GM18861 (cell line): ENCODE data around the gene MTOR.
"Not testable (repeated sequence)": the region's sequence is repeated elsewhere in the genome, so short reads cannot be mapped to it uniquely, and the experiment has no call there.

Experiments used
- ATAC-seq: cut with Tn5 transposase; IDR thresholded peaks from one replicate; pipeline ENCODE4 v1.9.1; 2021; ENCODE audit not compliant: unreplicated experiment

The MTOR gene

DNA sequence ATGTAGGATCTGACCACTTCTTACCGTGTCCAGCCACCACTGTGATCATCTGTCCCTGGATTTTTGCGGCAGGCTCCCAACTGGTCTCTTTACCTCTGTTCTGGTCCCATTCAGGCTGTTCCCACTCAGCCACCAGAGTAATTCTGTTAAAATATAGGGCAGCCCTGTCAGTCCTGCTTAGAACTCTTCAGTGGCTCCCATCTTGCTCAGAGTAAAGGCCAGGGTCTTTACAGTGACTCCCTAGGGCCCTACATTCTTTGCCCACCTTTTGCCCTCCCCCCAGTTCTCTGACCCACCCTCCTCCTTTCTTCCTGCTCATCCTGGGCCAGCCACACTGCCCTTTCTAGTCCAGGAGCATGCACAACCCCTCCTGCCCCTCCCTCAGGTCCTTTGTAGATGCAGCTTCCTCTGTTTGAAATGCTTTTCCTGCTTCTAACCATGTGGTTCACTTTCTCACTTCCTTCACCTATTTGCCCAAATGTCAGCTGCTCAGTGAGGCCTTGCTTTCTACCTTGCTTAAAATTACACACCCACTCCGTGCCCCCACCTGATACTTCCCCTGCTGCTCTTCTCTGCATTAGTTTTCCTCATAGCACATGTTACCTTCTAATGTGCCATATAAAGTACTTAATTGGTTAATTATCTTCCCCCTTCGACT lies 18.5 kb upstream of the MTOR start:
- ATAC-seq: no peak

DNA sequence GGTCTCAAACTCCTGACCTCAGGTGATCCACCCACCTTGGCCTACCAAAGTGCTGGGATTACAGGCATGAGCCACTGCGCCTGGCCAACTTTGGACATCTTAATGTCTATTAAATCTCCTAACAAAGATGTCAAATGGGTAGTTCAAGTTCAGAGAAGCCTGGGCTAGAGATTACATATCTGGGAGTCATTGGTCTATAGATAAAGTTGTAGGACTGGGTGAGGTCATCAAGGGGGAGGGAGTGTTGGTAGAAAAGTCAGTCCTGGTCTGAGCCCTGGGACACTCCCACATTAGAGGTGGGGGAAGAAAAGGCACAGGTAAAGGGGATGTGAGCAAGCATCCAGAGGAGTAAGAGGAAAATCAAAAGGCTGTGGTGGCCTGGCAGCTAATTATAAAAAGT lies 17.3 kb upstream of the MTOR start:
- ATAC-seq: no peak

DNA sequence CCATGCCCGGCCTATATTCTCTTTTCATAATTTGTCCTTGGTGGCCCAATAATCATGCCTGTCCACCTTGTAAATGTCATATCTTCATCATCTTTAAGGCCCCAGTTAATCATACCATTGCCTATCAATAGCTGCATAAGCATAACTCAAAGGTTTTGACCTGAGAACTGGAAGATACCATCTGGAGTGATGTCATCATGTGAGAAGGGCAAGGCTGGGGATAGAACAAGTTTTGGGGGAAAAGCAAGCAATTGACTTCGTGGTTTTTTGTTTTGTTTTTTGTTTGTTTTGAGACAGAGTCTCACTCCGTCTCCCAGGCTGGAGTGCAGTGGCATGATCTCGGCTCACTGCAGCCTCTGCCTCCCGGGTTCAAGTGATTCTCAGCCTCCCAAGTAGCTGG lies 16.8 kb upstream of the MTOR start:
- no peak for ATAC-seq

DNA sequence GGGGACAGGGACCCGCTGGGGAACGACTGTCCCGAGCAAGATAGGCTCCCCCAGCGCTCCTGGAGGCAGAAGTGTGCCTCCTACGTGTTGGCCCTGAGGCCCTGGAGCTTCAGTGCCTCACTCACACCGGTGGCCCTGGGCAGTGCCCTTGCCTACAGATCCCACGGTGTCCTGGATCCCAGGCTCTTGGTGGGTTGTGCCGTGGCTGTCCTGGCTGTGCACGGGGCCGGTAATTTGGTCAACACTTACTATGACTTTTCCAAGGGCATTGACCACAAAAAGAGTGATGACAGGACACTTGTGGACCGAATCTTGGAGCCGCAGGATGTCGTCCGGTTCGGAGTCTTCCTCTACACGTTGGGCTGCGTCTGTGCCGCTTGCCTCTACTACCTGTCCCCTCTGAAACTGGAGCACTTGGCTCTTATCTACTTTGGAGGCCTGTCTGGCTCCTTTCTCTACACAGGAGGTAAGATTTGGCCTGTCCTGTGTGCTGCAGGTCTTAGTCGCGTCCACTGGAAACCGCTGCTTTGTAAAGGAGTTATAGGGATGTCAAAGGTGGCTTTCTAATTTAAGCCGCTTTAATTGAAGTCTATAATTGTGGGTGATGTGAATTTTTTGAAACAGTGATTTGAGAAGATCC lies 11.4 kb upstream of the MTOR start:
- peak; percentile 38 for ATAC-seq

DNA sequence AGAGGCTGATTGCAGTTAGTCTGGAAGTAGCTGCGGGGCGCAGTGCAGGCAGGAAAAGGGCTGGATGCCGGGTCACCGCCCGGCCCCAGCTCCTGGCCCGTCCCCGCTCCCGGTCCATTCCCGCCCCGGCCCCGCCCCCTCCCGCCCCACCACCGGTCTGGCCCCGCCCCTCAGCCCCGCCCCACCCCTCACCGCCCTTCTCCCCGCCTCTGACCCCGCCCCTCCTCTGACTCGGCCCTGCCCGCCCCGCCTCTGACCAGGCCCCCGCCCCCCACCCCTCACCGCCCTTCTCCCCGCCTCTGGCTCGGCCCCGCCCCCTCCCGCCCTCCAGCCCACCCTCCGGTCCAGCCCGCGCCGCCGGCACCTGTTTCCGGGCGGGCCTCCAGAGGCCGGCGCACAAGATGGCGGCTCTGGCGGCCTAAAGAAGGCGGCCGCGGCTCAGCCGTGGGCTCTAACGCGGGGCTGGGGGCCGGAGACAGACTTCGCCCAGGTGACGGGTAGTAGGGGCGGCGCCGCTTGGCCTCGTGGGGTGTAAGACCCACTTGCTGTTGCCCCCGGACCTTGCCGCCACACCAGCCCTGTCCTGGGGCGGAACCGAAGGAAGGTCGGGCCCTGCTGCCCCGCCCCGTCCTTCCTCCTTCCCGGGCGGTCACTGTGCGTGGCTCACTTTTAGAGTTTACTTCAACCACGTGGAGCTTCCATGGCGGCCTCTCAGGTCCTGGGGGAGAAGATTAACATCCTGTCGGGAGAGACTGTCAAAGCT lies 10.7 kb upstream of the MTOR start, which contains the start of gene UBIAD1:
Gene UBIAD1, plus strand, starts transcription at position 367 of the 763 bp plus-strand sequence. Its CDS starts 334 bp downstream, at position 701.
- peak; percentile 63 for ATAC-seq

DNA sequence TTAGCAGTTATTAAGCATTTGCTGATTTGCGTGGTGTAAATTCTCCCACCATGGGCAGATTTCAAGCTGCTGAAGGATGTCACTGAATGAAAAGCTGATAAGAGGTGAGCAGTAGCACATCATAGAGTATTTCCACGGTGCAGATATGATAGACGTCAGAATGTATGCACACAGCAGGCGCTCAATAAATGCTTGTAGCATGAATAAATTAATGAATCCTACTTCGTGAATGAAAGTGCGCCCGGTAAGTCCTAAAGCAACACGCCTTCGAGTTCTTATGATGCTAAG lies 10.1 kb upstream of the MTOR start:
- ATAC-seq: no peak

DNA sequence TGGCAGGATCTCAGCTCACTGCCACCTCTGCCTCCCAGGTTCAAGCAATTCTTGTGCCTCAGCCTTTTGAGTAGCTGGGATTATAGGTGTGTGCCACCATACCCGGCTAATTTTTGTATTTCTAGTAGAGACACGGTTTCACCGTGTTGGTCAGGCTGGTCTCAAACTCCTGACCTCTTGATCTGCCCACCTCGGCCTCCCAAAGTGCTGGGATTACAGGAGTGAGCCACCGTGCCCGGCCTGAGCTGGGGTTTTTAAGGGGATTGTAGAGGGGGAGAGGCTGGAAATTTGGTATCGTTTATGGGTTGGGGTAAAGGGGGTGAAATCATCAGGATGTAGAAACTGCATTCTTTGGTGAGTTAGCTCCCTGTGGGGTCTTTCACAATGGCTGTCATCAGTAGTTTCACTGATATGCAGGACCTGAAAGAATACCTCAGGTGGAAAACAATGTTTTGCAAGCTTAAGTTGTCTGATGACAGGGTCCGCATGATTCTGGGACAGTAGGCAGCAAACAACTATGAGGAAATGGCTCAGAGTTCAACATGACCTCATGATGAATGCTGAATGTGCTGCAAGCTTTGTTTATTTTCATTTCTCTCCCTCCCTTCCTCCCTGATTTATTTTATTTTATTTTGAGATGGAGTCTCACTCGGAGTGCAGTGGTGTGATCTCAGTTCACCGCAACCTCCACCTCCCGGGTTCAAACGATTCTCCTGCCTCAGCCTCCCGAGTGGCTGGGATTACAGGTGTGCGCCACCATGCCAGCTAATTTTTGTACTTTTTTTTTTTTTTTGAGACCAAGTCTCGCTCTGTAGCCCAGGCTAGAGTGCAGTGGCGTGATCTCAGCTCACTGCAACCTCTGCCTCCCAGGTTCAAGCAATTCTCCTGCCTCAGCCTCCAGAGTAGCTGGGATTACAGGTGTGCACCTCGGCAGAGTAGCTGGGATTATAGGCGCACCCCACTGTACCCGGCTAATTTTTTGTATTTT lies 5.3 kb upstream of the MTOR start:
- not testable (repeated sequence) for ATAC-seq

DNA sequence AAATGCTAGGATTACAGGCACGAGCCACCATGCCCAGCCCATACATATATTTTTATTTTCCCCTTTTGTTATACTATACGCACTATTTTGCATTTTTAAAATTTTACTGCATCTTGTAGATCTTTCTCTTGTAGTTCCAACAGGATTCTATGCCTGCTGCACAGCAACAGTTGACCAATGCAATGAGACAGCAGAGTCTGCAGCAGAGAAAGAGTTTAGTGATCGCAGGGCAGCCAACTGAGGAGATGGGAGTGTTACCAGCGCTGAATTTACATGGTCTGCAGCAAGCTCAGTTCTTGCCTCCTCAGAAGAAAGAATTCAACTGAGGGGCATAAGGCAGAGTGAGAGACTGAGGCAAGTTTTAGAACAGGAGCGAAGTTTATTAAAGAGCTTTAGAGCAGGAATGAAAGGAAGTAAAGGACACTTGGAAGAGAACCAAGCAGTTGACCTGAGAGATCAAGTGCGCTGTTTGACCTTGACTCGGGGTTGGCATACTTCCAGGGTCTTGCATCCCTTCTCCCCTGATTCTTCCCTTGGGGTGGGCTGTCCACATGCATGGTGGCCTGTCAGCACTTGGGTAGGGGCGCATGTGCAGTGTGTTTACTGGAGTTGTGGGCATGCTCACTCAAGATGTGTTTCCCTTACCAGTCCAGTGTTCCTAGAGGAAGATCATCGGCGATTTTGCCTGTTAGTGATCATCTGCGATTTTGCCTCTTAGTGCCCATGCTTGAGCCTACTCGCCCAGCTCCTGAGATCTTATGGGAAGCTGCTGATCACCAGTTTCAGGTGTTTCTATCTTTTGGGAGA lies 4.1 kb upstream of the MTOR start:
- ATAC-seq: no peak

DNA sequence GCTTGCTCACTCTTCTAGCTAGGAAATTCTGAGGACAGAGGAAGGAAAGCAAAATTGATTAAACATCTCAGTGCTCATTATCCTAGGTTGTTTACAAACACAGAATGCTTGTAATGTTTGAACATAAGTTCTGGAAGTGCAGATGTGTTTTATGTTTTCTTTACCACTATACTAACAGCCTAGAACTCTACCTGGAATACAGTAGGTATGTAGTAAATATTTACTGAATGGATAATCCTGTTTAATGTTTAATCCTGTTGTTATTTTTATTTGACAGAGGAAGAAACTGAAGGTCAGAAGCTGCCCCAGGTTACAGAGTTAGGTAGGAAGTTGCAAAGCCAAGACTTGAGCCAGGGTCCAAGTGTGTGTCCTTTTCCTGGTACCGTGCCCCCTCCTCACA lies 6.1 kb downstream of the MTOR start:
- no peak for ATAC-seq

DNA sequence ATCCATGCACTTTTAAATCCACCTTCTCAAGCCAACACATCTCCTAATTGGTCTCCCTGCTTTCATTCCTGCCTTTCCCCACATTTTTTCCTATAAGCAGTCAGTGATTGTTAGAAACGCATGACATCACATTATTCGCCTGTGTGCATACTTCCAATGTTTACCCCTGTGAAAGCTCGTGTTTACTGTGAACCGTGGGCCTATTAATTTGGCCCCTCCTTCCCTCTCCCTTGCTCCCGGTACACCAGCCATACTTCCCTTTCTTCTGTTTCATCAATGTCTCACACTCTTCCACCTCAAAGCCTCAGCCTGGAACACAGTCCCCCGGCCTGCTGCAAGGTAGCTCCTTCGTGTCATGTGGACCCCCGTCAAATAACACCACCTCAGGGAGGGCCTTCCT lies 9.1 kb downstream of the MTOR start:
- ATAC-seq: no peak

DNA sequence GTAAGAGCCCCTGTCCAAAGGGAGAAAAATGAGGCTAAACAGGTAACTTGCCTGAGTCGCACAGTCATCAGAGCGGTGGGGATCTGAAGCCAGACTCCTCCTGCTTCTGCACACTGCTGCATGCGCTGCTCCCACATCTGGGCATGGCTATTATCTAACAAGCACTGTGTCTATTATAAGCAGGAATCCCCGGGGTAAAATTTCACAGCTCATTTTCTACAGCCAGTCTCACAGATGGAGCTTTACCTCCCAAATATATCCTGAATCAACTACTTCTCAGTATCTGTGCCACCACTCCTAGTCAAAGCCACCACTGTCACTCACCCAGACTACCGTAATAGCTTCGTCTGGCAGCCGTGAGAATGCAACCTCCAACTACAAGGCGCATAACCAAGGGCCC lies 9.8 kb downstream of the MTOR start:
- no peak for ATAC-seq

DNA sequence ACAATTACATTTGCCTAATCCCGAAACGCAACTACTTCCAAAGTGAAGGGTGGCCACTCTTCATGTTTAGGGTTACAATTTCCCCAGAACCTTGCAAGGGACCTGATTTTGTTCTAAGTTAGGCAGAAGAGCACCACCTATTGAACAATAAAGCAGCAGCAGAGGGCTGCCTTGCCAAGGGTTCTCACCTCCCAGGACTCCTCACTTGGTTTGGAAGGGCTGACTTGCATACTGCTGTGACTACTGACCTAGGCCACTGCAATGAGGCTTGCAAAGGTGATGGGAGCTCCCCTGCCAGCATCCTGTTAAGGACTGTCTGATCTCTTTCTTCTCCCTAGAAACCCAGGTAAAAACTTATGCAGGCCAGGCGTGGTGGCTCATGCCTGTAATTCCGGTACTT lies 14.2 kb downstream of the MTOR start:
- ATAC-seq: no peak

DNA sequence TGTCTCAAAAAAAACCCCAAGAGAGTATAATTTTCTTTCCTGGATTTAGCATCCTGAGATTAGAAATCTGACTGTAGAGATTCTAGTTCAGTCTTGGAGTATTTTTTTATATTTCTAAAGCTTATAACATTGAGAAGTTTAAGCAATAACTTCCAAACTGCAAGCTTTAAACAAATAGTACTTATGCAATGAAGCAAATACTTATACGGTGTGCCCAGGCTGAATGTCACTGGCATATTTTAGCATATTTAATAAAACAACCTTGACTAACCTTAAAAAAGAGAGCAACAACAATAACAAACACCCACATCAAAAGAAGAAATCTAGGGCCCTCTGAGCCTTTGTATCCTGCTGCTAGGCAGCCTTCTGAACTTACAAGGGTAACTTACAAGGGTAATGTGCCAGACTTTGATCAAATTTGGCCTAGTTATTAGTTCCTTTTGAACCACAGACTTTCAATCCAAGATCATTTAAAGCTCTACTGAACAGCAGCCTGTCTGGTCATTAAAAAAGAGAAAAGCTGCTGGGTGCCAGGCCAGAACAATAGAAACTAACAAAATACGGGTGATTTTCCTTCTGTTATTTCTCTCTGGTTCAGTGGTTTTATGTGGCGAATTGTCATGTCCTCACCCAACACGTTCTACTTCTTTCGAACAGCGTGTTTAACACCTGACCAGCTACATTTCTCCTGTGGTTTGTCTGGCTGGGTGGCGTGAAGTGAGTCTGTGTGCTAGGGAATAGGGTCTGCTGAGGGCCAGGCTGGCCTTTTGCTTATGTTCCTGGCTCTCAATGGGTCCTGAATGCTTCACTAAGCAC lies 16.2 kb downstream of the MTOR start:
- no peak for ATAC-seq

DNA sequence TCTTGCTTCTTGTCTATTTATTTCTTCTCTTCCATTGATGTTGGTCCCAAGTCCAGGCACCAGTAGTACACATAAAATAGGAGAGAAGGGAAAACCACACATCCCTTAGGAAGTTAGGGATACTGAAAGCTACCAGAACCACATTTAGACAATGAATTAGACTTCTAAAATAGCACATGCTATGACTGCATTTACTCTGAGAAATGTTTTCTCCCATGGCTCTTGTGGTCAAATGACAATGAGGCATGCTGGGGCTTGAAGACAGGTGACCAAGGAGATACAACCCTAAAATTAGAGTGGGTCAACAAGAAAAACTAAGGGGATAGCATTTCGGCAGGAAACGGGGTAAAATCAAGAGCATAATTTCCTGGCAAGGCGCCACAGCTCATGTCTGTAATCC lies 17.1 kb downstream of the MTOR start:
- ATAC-seq: no peak

DNA sequence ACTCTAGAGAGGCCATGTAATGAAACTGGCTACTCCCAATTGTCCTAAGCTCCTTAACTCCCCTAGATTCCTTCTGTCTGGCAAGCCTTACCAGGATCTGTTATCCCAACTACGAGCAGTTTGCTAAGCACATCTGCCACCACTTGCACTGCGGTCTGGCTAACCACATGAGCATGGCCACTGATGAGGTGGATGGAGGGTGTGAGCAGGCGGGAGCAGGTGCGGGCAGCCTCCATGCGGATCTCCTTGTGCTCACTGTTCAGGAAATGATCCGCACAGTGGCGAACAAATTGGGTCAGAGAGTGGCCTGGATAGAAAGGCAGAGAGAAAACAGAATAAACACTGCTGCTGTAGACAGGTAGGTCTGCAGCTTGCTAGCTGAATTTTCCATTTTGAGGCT lies 24.0 kb downstream of the MTOR start:
- no peak for ATAC-seq

DNA sequence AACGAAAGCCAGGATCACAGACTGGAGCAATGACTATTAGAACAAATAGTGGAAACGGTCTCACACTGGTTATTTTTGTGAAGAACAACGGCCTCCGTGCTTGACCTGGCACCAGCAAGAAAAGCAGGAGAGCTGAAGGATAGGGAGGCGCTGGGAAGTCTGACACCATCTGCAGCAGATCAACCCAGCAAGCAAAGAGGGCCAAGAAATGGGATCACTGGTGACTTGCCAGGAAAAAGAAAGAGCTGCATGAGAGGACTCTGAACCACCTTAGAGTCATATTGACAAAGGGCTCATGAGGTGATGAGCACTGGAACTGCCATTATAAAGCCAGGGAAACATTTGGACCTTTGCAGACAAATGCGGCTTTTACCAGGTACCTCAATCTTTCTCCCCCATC lies 25.0 kb downstream of the MTOR start:
- no peak for ATAC-seq

DNA sequence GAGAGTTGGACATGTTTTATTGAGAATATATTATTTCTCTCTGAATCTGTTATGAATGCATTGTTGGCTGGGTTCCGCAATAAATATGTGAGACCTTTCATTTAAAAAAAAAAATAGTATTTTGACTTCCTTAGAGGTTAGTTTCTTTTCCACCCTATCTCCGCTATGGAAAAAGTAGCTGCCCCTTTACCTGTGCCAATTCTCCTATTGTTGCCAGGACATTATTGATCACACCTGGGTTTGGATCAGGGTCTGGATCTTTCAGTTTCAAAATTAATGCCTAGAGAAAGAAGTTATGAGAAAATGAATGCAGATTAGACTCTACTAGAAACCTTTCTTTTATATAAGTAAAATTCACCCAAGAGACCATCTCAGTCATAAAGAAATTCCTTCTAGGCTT lies 29.1 kb downstream of the MTOR start:
- ATAC-seq: no peak

DNA sequence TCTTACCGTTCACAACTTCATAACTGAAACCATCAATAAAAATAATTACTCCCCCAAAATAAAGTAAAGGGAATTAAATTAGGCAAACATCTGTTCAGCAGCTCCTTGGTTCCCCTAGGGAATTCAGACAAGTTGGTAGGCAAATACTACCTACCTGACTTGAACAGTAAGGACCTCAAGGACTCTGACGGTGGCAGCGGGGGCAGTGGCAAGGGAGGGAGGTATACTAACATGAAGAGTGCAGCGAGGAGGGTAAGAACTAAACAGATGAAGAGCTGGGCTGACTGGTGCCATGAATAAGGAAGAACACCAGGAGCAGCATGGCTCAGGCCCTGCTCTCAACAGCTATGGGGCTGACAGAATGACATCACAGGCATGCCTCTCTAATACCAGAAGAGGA lies 33.1 kb downstream of the MTOR start:
- no peak for ATAC-seq
